BJ (cell line): ENCODE measurements around the gene CFAP91. TPM values are rescaled to one million over a fixed set of nuclear protein-coding genes. Genes with fewer than 3 reads are reported as not detected.

Source experiments
- CTCF ChIA-PET: fragments of 350-600 bp; formaldehyde crosslinking; extraction: SDS; loops from one replicate; lab custom pipeline; 2021; ENCODE audit warnings: antibody characterized with exemption, inconsistent platforms; lab: Yijun Ruan, JAX
- POLR2A ChIA-PET: fragments of 300-600 bp; sonication (Branson Sonifier 250); formaldehyde crosslinking; extraction: SDS; loops from one replicate; lab custom pipeline; 2021; ENCODE audit warnings: antibody characterized with exemption; lab: Charles Lee
- DNase-seq: peaks from one replicate; pipeline ENCODE4 v3.0.0-alpha.2; 2011; ENCODE audit warnings: low read depth
- H3K27me3 ChIP-seq: 2 replicates; pipeline ENCODE4 v1.6.0; 2011; ENCODE audit warnings: low read length; ENCODE audit not compliant: control insufficient read depth, insufficient read depth
- H3K36me3 ChIP-seq: 2 replicates; pipeline ENCODE4 v1.5.1; 2011; ENCODE audit warnings: low read length; ENCODE audit not compliant: control insufficient read depth, insufficient read depth
- H3K4me3 ChIP-seq: 2 replicates; pipeline ENCODE4 v1.5.1; 2011; ENCODE audit warnings: low read depth, mild to moderate bottlenecking, control low read depth, low read length
- polyA plus RNA-seq: library from polyadenylated mRNA; depleted of rRNA; stranded (reverse); fragments of >200 nt; gene quantifications from 2 replicates; pipeline ENCODE4 v1.2.3, GENCODE V29; 2011
- TF ChIP-seq, protein P1 (sequence below): IDR thresholded peaks from 2 replicates; pipeline ENCODE4 v1.5.1; 2011; ENCODE audit warnings: low read depth, mild to moderate bottlenecking, control low read depth, inconsistent platforms, low read length, moderate library complexity; ENCODE audit not compliant: insufficient read depth

The CFAP91 gene
- polyA plus RNA-seq, 1 experiment, result 0.16 TPM

DNA sequence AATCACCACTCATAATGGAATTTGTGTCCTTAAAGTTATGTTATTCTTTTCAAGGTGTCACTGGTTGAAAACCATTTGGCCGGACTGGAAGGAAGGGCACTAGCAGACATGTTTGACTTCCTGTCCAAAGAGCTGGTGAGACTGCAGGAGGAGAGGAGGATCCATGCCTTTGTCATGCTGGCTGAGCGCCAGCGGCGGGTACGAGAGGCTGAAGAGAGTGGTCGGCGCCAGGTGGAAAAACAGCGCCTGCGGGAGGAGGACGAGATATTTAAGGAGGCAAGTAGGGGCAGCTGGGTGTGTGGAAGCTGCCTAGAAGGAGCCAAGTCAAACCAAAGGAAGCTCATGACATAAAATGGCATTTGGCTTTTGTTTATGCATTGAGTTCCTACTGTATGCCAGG lies 41.1 kb downstream of the CFAP91 start:
- CTCF ChIA-PET, result interaction anchor here (1.4 kb wide), 1 partner anchor 16 kb away, joined by 3 read pairs; no protein-coding TSS in a partner anchor
- Histone ChIP-seq H3K36me3 (no peaks in the 10 kb centered on the region), H3K27me3 (peaks cover 2% of the 10 kb centered on the region; the same call in 1 of the 2 replicates), H3K4me3 (no peak overlapping the region)
- TF ChIP-seq, protein P1, sequence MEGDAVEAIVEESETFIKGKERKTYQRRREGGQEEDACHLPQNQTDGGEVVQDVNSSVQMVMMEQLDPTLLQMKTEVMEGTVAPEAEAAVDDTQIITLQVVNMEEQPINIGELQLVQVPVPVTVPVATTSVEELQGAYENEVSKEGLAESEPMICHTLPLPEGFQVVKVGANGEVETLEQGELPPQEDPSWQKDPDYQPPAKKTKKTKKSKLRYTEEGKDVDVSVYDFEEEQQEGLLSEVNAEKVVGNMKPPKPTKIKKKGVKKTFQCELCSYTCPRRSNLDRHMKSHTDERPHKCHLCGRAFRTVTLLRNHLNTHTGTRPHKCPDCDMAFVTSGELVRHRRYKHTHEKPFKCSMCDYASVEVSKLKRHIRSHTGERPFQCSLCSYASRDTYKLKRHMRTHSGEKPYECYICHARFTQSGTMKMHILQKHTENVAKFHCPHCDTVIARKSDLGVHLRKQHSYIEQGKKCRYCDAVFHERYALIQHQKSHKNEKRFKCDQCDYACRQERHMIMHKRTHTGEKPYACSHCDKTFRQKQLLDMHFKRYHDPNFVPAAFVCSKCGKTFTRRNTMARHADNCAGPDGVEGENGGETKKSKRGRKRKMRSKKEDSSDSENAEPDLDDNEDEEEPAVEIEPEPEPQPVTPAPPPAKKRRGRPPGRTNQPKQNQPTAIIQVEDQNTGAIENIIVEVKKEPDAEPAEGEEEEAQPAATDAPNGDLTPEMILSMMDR, result no peak
- POLR2A ChIA-PET, result no interaction called here
- DNase-seq, result no peak

- peaks cover 2% of the 10 kb centered on the region; the same call in 1 of the 2 replicates for H3K27me3 ChIP-seq
- DNase-seq, result no peak
- ChIA-PET CTCF (no interaction called here), POLR2A (no interaction called here)
- H3K36me3 ChIP-seq, result no peaks in the 10 kb centered on the region
- TF ChIP-seq, protein P1, result no peak
- H3K4me3 ChIP-seq, result no peak overlapping the region
These were observed 43.1 kb downstream of the CFAP91 start for GRCh38 chr3:119745942-119746341.

GRCh38 chr3:119746423-119746822 lies 43.6 kb downstream of the CFAP91 start:
- ChIA-PET POLR2A (no interaction called here), CTCF (no interaction called here)
- DNase-seq, result no peak
- Histone ChIP-seq H3K36me3 (no peaks in the 10 kb centered on the region), H3K27me3 (peaks cover 2% of the 10 kb centered on the region; the same call in 1 of the 2 replicates), H3K4me3 (no peak overlapping the region)
- TF ChIP-seq, protein P1, result no peak

DNA sequence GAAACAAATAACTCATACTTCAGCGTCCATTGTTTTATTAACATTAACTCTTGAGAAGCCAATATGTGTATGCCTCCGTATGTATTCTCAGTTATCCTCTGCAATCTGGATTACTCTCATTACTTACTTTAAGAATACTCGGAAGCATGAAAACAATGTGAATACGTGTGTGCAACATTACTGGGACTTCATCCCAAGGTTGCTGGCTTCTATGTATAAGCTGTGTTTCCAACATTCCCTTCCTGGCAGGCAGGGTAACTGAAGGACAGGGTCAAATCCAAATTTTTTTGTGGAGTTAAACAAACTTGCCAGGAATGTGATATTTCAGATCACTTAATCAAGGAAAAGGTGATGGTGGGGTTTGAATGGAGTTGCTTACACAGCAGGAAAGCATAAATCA lies 44.5 kb downstream of the CFAP91 start:
- CTCF ChIA-PET, result no interaction called here
- H3K27me3 ChIP-seq, result peaks cover 2% of the 10 kb centered on the region; the same call in 1 of the 2 replicates
- no peak for DNase-seq
- POLR2A ChIA-PET, result no interaction called here
- no peaks in the 10 kb centered on the region for H3K36me3 ChIP-seq
- TF ChIP-seq, protein P1, result no peak
- no peak overlapping the region for H3K4me3 ChIP-seq

DNA sequence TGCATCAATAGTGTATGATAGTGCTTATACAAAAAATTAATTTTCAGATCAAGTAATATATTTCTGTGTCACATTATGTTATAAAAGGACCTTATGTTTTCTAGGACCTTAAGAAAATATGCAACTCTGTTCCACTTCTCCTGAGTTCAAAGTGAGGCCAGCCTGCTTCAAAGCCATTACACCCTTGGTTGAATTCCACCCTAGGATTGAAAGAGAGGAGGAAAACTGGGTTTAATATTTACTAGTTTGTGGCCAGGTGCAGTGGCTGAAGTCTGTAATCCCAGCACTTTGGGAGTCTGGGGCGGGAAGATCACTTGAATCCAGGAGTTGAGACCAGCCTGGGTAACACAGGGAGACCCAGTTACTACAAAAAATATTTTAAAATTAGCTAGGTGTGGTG lies 46.2 kb downstream of the CFAP91 start:
- DNase-seq, result no peak
- TF ChIP-seq, protein P1, result no peak
- CTCF ChIA-PET, result no interaction called here

More for the DNA sequence above, 46.2 kb downstream of the CFAP91 start:
- H3K4me3 ChIP-seq, result no peak overlapping the region
- H3K36me3 ChIP-seq, result no peaks in the 10 kb centered on the region
- POLR2A ChIA-PET, result no interaction called here
- H3K27me3 ChIP-seq, result no peaks in the 10 kb centered on the region
